ENCODE measurements around the gene KCNH3.
A peak's percentile ranks its signal among the peaks of the same experiment; 100 is the strongest.
"Not testable (repeated sequence)": the region's sequence is repeated elsewhere in the genome, so short reads cannot be mapped to it uniquely, and the experiment has no call there.

KCNH3 gene

GRCh38 chr12:49529414-49529813 is 9.4 kb upstream of the KCNH3 start:
- DNase-seq (ENCODE audit: low read depth): no peak

- no peak for DNase-seq (ENCODE audit: low read depth)
Measured at GRCh38 chr12:49531745-49532144, 7.1 kb upstream of the KCNH3 start.

DNA sequence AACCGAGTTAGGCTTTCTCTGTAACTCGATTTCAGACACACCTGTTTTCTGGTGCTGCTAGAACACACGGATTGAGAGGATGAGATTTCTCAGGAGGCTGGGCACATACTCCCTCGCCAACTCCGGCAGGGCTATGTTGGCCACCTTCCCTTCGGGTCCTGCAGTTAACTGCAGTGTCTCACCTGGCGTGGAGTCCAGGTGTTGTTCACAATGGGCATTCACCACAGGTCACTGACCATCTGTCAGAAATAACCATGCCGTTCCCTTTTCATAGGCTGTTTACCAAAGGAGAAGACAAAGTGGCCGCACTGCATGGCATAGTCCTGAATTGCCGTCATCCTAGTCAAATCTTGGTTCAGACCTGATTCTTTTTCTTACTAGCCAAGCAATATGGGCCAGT is 5.5 kb upstream of the KCNH3 start:
- DNase-seq (ENCODE audit: low read depth): no peak

DNA sequence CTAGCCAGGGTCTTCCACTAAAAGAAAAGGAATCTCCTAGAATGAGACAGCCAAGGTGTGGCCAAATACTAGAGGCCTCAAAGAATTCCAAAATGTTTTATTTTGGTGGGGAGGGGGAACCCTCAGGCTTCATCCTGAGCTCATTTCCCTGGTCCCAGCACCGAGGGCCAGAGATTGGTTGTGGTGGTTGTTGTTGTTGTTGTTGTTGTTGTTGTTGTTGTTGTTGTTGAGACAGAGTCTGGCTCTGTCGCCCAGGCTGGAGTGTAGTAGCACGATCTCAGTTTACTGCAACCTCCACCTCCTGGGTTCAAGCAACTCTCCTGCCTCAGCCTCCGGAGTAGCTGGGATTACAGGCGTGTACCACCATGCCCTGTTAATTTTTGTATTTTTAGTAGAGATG is 4.7 kb upstream of the KCNH3 start:
- DNase-seq (ENCODE audit: low read depth): not testable (repeated sequence)

DNA sequence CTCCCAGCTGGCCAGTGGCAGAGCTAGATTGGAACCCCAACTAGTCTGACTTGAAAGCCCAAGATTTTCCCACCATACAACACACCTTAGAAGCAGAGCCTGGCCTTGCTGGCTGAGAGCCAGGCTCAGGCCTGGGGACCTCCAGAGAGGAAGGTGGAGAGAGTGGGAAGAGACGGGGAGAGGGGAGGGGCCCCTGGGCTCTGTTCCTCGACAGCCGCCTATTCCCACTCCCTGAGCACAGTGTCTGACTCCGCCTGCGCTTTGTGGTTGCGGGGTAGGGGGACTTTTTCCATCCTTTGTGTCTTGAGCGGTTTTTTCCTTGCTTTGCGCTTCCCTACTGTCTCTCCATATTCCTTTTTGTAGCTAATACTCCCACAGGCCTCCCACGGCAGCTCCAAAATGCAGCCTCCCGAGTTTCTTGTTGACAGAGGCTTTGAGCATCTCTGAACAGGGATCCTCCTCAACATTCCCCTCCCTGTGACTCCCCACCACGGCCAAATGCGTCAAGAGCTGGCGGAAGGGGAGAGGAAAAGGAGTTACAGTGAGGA is 4.0 kb upstream of the KCNH3 start:
- no peak for DNase-seq (ENCODE audit: low read depth)

GRCh38 chr12:49535921-49536525 is 2.8 kb upstream of the KCNH3 start:
- DNase-seq (ENCODE audit: low read depth): no peak

DNA sequence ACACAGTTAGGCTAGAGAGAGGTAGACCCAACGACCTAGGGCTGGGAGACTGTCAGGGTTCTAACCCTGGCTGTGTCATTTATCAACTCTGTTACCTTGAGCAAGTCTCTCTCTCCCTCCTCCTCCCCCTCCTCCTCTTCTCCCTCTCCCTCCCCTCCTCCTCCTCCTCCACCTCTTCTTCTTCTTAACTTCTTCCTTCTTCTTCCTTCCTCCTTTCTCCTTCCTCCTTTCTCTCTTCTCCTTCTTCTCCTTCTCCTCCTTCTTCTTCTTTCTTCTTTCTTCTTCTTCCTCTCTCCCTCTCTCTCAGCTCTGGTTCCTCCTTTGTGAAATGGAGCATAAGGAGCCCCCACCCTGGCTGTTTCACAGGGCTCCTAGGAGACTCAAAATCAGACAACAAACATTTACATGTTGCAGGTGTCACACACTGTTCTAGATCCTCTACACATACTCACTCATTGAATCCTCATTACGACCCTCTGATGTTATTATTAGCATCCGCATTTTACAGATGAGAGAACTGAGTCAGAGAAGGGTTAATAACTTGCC is 2.2 kb upstream of the KCNH3 start:
- DNase-seq (ENCODE audit: low read depth): no peak

DNA sequence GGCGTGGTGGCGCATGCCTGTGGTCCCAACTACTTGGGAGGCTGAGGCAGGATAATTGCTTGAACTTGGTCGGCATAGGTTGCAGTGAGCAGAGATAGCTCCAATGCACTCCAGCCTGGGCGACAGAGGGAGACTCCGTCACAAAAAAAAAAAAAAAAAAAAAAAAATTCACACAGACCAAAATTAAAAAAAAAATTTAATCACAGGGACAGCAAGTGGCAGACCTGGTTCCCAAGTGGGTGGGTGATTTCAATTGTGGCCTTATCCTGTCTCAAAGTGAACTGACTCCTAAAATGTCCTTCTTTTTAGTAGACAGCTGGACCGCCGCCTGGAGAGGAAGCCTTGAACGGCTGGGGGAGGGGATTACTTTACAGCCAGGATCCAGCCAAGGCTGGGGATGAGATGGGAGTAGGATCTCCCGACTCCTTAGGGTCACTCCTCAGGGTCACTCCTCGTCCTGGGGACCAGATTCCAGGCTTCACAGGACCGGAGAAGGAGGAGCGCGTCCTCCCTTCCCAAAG is 1.5 kb upstream of the KCNH3 start:
- DNase-seq (ENCODE audit: low read depth): no peak

DNA sequence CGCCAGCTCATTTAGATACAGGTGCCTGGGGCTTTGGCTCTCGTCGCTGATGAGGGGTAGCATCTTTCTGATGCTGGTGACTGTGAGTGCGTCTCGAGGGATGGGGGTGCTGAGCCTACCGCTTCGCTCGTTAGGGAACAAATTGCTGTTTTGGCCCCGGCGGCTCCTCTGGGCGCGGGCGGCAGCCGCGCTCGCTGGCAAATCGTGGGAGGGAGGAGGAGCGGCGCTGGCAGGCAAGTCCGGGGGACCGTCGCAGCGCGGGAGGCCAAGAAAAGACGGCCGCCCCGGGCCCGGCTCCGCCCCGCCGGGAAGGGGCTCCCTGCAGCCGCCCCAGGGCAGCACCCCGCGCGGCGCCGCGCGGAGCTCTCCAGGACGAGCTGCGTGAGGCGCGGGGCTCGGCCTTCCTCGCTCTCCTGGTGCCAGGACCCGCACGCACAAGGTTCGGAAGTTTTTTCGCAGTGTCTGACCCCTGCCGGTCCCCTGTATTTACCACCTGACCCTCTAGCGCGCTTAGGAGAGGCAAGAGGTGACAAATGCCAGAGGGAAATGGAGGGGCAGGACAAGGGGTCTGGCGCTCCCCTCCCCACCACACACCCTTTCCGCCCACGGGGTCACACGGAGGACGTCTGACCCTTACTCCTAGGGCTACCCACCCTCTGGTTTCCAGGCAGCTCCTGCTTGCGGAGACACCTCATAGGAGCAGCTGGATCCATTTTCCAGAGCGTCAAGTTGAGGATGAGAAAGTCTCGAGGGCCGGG is 899 bp upstream of the KCNH3 start:
- peak; percentile 33 for DNase-seq (ENCODE audit: low read depth)

DNA sequence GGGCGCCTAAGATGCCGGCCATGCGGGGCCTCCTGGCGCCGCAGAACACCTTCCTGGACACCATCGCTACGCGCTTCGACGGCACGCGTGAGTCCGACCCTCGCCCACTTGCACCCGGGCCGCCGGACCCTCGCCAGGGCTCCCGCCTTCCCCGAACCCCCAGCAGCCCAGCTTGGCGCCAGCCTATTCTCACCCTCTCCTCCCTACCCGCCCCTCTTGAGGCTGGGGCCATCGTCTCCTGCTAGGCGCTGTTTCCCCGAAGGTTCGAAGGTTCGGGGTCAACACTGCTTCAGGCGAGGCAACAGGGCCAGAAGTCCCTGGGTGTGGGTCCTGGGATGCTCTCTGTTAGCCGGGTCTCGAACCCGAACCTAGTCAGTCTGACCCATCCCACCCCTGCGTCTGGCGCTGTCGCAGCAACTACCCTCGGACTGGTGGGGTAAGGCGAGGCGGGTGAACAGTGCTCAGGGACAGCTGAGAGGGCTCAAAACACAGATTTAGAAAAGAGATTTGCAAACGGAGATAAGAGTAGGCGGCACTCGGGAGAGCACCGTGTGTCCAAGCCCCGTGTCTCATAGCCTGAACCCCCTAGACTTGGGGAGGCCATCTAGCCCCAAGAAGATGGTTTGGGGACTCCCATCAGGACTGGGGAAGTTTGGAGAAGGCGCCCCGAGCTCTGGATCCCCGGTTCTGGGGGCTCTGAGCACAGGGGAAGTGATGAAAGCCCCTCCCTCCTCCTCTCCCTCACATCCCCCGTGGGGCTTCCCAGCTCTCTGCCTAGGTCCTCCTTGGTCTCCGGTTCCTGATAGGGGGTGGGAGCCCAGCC is 787 bp downstream of the KCNH3 start:
- DNase-seq (ENCODE audit: low read depth): no peak

DNA sequence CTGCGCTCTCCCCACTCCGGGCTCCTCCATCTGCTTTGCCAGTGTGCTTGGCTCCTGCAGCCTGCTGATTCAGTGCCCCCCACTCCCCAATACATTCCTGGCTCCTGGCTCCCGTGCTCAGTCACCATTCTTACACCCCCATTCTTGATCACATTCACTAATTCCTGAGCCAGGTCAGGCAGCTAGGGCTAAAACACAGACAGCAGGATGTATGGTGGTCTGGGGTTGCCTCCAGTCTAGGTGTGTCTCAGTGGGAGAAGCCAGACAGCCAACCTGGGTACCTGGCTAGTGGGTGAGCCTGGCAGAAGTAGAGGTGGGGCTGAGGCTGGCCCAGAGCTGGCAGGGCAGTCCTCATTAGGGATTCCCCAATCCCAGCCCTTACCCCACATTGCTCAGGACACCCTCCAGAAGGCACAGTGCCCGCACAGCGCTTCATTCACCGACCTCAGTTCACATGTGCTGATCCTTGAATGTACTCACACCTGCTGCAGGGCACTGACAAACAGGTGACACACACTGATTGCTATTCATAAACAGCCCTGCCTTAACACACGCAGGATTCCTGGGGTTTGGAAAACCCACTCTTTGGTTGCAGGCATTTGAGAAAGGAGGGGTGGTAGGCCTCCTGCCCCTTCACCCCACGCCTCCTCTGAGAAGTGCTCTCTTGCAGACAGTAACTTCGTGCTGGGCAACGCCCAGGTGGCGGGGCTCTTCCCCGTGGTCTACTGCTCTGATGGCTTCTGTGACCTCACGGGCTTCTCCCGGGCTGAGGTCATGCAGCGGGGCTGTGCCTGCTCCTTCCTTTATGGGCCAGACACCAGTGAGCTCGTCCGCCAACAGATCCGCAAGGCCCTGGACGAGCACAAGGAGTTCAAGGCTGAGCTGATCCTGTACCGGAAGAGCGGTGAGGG is 1.7 kb downstream of the KCNH3 start:
- DNase-seq (ENCODE audit: low read depth): no peak

DNA sequence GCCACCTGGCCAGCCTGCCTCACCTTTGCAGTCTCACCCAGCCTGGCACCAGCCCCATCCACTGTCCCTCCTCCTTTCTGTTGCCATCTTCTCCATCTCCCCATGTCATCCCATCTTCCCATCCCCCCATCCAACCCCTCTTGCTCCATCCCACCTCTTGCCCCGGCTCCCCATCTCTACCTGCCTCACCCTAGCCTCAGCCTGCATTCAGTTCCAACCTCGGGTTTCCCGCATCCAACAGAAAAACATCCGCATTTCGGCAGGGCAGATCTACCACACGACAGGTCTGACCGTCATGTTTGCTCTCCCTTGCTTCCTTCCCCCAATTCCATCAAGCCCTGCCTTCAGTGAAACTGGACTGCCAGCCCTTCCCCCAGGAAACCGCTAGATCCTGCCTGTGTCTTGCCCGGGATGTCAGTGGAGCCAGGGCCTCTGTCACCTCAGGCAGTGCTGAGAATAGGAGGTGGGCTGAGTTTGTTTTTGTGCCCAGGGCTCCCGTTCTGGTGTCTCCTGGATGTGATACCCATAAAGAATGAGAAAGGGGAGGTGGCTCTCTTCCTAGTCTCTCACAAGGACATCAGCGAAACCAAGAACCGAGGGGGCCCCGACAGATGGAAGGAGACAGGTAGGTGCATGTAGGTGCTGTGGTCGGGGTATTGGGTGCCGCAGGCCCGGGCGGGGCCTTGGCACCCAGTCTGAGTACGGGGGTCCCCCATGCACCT is 2.5 kb downstream of the KCNH3 start:
- no peak for DNase-seq (ENCODE audit: low read depth)

DNA sequence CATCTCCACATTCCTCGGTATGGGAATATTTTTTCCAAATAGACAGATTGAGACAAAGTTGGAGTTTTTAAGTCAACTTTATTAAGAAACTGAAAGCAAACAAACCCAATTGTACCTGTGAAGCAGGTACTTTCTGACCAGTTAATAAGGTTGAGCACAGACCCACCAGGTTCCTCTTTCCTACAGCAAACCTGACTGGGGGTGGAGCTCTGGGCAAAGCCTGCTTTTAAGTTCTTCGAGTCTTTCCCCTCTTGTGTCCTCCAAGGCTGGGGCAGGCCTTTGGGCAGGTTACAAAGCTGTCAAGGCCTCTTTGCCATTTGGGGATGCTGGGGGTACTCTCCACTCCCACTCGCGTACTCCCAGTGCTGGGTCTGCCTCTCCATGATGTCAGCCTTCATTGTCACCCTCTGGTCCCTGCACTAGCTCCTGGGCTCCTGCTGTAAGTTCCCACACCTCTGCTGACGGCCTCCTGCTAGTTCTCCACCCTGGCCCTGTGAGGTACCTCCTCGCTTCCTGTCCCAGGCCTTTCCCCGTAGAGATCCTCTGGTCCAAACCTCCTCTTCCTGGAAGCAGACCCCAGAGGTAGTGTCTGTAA is 3.2 kb downstream of the KCNH3 start:
- DNase-seq (ENCODE audit: low read depth): no peak

- no peak for DNase-seq (ENCODE audit: low read depth)
Measured at GRCh38 chr12:49542592-49543160, 3.8 kb downstream of the KCNH3 start.

DNA sequence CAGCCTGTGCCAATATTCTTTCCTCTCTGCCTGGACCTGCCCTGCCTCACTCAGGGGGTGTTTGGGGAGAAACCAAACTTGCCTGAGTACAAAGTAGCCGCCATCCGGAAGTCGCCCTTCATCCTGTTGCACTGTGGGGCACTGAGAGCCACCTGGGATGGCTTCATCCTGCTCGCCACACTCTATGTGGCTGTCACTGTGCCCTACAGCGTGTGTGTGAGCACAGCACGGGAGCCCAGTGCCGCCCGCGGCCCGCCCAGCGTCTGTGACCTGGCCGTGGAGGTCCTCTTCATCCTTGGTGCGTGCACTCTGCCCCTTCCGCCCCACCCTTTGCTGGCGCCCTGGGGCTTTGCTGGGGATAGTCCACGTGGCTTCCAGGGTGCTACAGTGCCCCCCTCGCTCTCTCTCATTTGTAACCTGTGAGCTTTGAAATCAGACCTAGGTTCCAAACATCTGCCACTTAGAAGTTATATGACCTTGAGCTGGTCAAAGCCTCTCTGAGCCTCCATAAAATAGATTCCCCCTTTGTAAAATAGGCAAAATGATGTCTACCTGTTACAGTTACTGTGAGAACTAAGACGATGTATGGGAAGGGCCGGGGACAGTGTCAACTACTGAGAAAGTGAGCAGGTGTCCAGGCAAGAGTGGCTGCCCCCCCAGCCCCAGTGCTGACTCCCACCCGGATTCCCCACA is 4.5 kb downstream of the KCNH3 start:
- DNase-seq (ENCODE audit: low read depth): no peak

GRCh38 chr12:49543914-49544815 is 5.3 kb downstream of the KCNH3 start:
- DNase-seq (ENCODE audit: low read depth): no peak

DNA sequence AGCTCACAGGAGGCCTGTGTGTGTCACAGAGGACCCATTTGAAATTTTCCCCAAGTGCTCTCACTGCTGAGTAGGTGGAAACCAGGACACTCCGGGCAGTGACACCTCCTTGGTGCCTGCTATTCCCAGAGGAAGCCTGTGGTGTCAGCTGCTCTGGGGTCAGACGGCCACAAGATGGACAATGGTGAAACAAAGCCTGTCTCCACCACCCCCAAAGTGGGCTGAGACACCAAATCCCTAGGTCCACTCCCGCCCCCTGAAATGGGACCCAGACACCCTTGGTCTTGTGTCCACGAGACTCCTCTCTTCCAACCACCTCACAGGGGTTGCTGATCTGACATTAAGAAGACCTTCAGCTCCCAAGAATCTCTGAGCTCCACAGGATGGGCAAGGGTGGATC is 7.0 kb downstream of the KCNH3 start:
- no peak for DNase-seq (ENCODE audit: low read depth)

- DNase-seq (ENCODE audit: low read depth): no peak
Measured at GRCh38 chr12:49546481-49546880, 7.7 kb downstream of the KCNH3 start.
